GM08714 (cell line): ENCODE results near the gene CLEC4M.

ENCODE experiments used
- H3K4me3 ChIP-seq: fragments of 200-500 bp; sonication (Bioruptor generic); 2 replicates; pipeline ENCODE4 v1.5.1; 2014; ENCODE audit warnings: mild to moderate bottlenecking, low read length, inconsistent platforms
- ZNF274 ChIP-seq: IDR thresholded peaks from 2 replicates; pipeline ENCODE4 v1.6.1; 2012; ENCODE audit warnings: mild to moderate bottlenecking, low read depth, low read length

The CLEC4M gene, protein sequence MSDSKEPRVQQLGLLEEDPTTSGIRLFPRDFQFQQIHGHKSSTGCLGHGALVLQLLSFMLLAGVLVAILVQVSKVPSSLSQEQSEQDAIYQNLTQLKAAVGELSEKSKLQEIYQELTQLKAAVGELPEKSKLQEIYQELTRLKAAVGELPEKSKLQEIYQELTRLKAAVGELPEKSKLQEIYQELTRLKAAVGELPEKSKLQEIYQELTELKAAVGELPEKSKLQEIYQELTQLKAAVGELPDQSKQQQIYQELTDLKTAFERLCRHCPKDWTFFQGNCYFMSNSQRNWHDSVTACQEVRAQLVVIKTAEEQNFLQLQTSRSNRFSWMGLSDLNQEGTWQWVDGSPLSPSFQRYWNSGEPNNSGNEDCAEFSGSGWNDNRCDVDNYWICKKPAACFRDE

DNA sequence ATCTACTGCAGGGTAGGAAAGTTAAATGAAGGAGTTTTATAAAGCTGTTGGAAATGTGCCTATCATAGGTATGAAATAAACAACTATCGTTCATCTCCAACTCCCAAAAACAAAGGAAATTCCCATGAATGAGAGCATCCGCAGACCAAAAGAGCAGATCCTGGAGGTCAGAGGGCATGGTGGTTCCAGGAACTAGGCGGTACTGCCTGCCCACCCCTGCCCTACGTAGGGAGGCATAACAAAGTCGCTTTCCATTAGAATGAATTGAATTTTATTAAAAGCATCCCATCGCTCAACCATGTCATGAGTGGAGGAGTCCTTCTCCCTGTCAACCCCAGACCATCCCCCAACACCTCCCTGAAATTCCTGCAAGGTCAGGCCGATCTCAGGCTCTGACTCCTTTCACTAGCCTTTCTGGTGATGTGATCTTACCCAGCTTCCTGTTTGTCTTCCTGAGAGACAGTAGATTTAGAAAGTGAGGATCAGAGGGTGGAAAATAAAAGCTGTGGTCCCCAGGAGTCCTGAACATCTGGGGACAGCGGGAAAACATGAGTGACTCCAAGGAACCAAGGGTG, at the start of gene CLEC4M:
Gene CLEC4M, plus strand, starts transcription at position 525 of the 575 bp plus-strand sequence. Its CDS starts 24 bp downstream, at position 549.
- no peak within 1 kb of the TSS for H3K4me3 ChIP-seq
- TF ChIP-seq ZNF274, result no peak

DNA sequence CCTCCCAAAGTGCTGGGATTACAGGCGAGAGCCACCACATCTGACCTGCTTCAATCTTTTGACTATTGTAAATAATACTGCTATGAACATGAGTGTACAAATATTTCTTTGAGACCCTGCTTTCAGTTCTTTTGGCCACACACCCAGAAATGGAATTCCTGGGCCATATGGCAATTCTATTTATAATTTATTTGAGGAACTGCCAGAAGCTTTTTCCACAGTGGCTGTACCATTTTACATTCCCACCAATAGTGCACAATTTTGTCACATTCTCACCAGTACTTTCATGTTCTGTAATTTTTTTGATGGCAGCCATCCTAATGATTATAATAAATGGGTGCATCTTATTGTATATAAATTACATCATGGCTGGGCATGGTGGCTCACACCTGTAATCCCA, 47.4 kb upstream of the CLEC4M start:
- H3K4me3 ChIP-seq, result no peak overlapping the region
- TF ChIP-seq ZNF274, result no peak

DNA sequence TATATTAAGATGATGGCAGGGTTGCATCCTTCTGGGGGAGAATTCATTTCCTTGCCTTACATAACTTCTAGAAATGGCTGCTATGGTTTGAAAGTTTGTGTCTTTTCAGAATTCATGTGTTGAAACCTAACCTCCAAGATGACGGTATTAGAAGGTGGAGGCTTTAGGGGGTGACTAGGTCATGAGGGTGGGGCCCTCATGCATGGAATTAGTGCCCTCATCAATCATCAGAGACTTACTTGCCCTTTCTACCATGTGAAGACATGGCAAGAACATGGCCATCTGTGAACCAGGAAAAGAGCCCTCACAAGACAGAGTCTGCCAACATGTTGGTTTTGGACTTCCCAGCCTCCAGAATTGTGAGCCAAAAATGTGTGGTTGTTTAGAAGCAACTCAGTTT, 46.3 kb upstream of the CLEC4M start:
- H3K4me3 ChIP-seq, result no peak overlapping the region
- no peak for TF ChIP-seq ZNF274

DNA sequence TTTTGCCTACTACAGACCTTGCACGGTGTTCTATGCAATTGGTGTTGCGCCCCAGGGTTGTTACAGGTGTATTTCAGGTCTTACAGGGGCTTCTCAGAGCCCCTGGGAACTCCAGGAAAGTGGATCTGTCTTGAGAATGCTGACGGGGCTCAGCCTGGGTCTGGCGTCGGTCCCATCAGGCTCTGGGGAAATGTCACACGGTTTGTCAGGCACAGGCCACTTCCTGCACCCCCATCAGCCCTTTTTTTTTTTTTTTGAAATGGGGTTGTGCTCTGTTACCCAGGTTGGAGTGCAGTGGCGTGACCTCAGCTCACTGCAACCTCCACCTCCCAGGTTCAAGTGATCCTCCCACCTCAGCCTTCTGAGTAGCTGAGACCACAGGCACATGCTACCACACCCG, 44.4 kb upstream of the CLEC4M start:
- TF ChIP-seq ZNF274, result no peak
- H3K4me3 ChIP-seq, result no peak overlapping the region

DNA sequence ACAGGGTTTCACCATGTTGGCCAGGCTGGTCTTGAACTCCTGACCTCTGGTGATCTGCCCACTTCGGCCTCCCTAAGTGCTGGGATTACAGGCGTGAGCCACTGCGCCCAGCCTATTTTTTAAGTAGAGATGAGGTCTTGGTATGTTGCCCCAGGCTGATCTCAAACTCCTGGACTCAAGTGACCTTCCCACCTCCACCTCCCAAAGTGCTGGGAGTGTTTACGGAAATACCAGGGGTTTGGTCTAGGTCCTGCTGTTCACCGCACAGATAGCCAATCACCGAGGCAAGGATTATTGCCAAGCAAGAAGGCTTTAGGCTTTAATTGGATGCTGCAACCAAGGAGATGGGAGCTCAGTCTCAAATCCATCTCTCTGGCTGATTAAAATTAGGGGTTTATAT, 42.7 kb upstream of the CLEC4M start:
- H3K4me3 ChIP-seq, result no peak overlapping the region
- TF ChIP-seq ZNF274, result no peak

DNA sequence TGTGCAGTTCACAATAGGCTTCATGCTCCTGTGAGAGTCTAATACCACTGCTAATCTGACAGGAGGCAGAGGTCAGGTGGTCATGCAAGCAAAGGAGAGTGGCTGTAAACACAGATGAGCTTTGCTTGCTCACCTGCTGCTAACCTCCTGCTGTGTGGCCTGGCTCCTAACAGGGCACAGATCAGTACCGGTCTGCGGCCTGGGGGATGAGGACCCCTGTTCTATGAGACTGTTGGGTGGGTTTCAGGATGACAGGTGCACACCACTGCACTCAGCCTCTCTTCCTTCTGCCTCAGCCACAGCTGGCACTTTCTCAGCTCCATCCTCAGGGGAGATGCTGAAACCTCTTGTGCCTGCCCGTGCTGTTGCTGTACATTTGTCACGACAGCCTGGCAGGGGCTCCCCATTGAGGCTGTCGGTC, 40.8 kb upstream of the CLEC4M start:
- no peak for TF ChIP-seq ZNF274
- no peak overlapping the region for H3K4me3 ChIP-seq

DNA sequence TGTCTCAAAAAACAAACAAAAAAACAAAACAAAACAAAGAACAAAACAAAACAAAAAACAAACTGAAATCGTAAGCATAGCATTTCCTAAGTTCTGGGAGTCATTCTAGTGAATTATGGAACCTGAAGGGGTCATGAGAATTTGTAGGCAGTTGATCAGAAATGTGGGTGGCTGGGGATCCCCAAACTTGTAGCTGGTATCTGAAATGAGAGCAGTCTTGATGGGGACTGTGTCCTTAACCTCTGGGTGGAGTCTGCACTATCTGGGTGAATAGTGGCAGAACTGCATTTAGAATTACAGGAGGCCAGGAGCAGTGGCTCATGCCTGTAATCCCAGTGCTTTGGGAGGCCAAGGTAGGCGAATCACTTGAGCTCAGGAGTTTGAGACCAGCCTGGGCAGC, 37.3 kb upstream of the CLEC4M start:
- TF ChIP-seq ZNF274, result no peak
- no peak overlapping the region for H3K4me3 ChIP-seq

DNA sequence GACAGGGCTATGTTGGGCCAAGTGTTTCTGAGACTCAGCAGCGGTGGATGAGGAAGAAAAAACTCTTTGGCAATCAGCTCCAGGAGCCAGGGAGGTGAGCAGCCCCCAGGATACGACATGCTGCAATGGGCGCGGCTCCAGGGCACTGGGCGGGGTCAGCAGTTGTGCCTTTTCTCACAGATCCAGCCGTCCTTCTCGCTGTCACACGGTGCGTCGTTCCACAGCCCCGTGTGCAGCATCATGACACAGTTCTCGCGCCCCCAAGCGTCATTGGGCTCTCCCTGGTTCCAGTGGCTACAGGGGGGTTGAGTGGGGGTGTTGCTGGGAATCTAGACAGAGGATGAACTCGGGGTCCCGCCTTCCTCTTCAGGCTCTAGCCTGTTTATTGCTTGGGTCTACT, 33.8 kb upstream of the CLEC4M start:
- H3K4me3 ChIP-seq, result no peak overlapping the region
- no peak for TF ChIP-seq ZNF274

DNA sequence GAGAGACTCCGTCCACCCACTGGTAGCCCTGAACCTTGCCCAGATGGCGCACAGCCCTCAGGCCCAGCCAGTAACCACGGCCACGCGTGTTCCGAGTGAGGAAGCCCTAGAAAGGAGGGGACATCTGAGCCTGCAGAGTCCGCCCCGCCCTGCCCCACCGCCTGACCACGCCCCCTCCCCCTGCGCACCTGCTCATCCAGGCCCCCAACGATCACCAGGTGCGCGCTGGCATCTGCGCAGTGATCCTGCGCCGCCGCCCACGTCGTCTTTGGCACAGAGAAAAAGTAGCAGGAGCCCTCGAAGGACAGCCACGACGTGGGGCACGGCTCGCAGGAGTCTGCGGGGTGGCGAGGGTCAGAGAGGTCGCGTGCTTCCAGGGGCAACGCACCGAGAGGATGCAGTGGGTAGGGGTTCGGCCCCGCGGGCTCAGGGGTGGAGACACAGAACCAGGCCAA, 33.2 kb upstream of the CLEC4M start:
- H3K4me3 ChIP-seq, result no peak overlapping the region
- TF ChIP-seq ZNF274, result no peak

DNA sequence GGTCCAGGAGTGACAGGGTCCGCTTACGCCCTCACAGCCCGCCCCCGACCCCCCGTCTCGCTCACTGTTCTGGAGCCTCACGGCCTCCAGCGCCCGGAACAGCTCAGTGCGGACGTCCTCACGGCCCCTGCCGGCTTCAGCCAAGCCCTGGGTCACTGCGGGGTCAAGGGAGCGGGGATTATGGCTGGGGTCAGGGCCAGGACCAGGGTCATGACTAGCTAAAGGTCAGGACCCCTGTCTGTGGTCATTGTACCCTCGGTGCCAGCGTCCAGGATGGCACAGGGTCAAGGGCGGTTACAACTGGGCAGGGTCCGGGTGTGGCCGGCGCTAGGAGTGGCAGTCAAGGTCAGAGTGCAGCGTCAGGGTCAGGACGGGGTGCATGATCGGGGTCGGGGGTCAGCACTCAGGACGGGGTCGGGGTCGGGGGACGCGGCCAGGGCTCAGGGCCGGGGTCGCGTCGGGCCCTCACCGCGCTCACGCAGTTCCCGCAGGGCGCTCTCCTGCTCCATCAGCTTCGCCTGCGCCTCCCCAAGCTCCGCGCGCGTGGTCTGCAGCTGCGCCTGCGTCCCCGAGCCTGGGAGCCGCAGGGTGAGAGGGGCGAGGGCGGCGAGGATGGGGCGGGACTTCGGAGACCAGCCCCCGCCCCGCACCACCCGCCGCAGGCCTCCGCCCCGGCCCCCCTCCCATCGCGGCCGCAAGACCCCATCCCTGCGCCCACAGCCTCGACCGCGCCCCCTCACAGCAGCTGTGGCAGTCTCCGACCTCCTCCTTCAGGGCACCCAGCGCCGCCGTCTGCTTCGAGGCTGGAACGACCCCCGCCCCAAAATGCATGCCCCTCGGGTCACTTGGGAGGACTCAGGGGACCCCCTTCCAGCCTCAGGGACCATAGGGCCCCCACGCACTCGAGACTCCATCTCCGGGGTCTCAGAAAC, 32.5 kb upstream of the CLEC4M start:
- no peak for TF ChIP-seq ZNF274
- no peak overlapping the region for H3K4me3 ChIP-seq

DNA sequence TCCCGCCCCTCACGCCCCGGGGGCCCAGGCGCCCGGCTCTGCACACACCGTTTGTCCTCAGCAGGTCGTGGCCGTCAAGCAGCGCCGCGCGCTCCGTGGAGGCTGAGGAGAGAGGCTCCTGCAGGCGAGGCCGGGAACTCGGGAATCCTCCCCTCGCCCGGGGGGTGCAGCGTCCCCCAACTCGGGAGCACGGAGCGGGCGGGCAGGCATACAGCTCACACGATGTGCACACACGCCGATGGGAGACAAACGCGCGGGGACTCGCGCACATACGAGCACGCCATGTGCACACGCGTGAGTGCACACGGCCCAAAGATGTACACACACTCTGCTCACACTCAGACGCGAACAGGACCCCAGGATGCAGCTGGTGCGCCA, 31.8 kb upstream of the CLEC4M start:
- H3K4me3 ChIP-seq, result no peak overlapping the region
- TF ChIP-seq ZNF274, result no peak

DNA sequence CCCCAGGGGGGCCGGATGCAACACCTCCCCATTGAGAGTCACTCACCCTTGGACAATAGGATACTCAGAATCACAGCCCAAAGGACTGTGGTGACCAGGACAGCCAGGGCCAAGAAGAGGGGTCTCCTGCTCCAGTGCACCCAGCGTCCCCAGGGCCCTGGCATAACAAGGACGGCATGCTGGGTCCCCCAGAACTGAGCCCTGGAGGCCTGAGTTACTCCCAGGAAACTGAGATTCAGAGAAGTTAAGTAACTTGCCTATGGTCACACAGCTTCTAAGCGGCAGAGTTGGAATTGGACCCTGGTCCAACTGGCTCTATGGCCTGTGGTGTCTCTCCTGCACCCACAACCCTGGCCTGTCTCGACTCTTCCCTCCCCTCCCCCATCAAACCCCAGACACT, 31.4 kb upstream of the CLEC4M start:
- no peak for TF ChIP-seq ZNF274
- no peak overlapping the region for H3K4me3 ChIP-seq

DNA sequence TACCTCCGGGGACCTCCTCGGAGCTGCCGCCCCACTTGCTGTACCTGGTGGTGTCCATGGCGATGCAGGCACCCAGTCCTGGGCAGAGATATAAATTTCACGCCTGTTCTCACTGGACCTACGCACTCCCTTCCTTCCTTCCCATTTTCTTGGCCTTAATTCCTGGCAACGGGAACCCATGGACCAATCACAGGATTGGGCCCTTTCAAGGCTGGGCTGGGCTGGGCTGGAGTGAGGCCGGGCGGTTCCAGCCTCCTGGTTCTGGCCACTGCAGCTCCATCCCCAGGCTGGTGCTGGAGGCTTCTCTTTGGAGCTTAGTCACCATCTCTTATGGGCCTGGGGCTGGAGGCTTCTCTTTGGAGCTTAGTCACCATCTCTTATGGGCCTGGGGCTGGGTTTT, 31.0 kb upstream of the CLEC4M start, which contains the start of gene CLEC4G:
Gene CLEC4G, minus strand, starts transcription at position 66 of the 400 bp plus-strand sequence. Its CDS starts 8 bp downstream, at position 58.
- no peak within 1 kb of the TSS for H3K4me3 ChIP-seq
- no peak for TF ChIP-seq ZNF274

DNA sequence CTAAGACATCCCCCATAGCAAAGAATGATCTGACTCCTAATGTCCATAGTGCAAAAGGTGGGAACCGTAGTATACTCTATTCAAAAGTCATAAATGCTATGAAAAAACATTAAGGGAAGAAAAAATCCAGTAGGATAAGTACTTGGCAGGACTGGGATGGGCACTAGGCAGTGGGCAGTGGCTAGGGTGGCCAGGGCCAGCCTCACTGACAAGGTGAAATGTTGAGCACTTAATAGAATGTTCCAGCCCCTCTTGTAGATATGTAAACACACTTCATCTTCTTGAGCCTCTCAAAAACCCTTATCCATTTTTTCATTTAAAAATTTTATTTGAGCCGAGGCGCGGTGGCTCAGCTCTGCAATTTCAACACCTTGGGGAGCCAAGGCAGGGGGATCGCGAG, 29.7 kb upstream of the CLEC4M start:
- no peak overlapping the region for H3K4me3 ChIP-seq
- no peak for TF ChIP-seq ZNF274
